LoVo (cell line): Measurements from ENCODE around the gene KIAA0513.

ENCODE experiments used
- DNase-seq: peaks from one replicate; pipeline ENCODE4 v3.0.0-alpha.2; 2016; ENCODE audit warnings: low spot score

Gene KIAA0513

GRCh38 chr16:85072076-85072860 is 44.7 kb downstream of the KIAA0513 start:
- no peak for DNase-seq

GRCh38 chr16:85072947-85073346 is 45.4 kb downstream of the KIAA0513 start:
- DNase-seq: no peak

- DNase-seq: no peak
Measured at GRCh38 chr16:85074225-85074914, 46.8 kb downstream of the KIAA0513 start.

- DNase-seq: no peak
Measured at GRCh38 chr16:85075236-85075924, 47.8 kb downstream of the KIAA0513 start.

DNA sequence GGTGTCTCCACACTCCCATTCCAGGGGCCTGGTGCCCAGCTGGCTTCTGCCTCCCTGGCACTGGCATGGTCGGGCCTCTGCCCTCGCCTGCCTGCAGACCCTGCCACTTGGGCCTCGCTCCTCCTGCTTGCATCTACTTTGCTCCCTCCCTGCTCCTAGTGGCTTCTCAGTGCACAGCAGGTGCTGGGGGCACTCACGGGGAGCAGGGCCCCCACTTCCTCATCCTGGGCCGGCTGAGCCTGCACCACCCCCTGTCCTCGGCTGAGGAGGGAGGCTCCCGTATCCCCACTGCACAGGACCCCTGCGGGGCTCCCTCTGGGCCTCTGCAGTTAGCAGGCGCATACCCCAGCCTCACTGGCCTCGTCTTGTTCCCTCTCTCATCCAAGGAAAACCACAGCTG is 49.4 kb downstream of the KIAA0513 start:
- DNase-seq: no peak

DNA sequence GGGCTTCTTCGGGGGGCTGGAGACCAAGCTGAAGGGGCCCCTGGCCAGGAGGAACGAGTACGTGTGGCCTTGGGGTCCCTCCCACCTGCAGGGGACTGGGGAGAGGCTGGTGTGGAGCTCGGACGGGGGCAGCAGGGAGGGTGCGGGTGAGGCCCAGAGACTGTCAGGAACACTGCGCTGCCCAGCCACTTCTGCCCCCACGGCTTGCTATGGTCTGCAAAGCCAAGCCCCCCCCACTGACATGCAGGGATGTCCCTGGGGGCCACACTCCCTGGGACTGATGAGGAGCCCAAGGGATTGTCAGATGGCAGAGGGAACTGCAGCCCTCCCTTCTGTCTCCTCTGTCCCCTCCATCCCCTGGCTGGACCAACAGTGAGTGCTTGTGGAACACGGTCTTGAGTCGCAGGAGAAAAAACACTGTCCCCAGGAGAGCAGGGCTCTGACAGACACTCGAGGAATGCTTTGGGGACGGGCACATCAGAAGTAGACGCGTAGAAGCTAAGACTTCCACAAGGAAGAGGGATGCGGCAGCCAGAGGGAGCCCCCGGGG is 50.1 kb downstream of the KIAA0513 start:
- DNase-seq: no peak

DNA sequence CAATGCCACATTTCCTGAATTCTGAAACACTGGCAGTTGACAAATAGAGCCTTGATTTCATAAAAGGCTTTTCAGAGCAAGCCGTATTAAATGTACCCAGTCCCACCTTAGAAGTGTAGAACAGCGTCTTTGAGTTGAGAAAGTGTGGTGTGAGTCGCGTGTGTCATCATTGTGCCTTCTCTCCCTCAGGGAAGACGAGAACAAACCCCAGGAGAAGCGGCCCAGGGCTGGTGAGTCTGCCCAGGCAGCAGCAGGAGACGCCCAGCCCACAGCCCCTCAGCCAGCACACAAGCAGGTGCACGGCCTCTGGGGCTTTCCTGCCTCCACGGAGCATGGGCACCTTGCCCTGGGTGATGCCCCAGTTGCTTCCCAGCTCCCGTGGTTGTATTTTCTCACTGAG is 50.6 kb downstream of the KIAA0513 start:
- DNase-seq: no peak

DNA sequence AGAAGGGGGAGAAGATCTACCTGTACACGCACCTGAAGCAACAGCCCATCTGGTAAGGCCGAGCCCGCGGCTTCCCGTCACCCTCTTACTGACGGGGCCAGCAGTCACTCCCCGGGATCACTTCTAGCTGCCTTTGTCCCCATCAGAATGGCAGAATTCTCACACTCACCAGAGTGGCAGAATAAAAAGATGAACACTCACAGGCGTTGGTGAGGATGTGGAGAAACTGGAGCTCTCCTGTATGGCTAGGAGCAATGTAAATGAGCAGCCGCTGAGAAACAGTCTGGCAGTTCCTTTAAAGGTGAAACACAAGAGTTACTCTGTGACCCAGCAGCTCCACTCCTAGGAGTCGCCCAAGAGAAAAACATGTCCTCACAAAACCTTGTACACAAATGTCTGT is 51.4 kb downstream of the KIAA0513 start:
- DNase-seq: no peak

DNA sequence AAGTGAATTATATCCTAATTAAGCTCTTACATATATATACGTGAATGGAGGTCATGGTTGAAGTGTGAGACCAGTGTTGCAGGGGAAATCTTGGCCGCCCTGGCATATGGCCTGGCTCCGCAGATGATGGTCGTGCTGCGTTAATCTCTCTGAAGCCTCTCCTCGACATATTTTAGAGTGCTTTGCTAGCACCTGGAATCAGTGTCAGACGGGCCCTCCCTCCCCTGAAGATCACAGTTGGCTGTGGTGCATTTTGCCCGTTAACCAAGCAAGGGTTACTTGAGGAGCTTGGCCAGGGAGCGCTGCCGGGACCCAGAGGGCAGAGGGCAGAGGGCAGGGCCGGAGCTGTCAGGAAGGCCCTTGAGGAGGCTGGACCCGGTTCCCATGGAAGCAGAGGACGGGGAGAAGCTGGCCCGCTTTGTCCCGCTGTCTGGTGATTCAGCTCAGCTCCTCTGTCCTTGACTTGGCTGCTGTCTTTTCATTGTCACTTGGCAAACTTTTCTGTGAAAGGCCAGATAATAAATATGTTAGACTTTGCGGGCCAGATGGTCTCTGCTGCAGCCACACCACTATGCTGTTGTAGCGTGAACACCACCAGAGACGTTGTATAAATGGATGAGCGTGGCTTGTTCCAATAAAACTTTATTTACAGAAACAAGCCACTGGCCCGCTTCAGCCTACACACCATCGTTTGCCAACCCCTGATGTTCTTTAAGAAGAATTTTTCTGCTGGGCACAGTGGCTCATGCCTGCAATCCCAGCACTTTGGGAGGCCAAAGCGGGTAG is 52.4 kb downstream of the KIAA0513 start:
- DNase-seq: no peak

- no peak for DNase-seq
Measured at GRCh38 chr16:85081038-85081437, 53.4 kb downstream of the KIAA0513 start.

DNA sequence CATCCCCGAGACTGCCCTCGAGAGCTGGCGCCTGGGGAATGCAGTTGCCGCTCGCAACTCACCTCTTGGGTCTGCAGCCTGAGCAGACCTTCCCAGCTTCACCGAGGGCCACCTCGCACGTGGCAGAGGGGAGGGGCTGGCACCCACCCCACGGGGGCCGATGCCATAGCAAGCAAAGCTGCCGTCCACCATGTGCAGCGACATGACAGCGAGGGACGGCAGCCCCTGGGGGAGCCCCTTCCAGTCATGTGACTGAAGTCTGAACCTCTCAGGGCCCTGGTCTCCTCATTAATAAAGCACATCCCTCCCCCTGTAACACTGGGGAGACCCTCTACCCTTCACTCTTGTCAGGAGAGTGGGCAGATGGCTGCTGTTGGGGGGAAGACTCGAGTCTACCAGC is 54.2 kb downstream of the KIAA0513 start:
- no peak for DNase-seq

DNA sequence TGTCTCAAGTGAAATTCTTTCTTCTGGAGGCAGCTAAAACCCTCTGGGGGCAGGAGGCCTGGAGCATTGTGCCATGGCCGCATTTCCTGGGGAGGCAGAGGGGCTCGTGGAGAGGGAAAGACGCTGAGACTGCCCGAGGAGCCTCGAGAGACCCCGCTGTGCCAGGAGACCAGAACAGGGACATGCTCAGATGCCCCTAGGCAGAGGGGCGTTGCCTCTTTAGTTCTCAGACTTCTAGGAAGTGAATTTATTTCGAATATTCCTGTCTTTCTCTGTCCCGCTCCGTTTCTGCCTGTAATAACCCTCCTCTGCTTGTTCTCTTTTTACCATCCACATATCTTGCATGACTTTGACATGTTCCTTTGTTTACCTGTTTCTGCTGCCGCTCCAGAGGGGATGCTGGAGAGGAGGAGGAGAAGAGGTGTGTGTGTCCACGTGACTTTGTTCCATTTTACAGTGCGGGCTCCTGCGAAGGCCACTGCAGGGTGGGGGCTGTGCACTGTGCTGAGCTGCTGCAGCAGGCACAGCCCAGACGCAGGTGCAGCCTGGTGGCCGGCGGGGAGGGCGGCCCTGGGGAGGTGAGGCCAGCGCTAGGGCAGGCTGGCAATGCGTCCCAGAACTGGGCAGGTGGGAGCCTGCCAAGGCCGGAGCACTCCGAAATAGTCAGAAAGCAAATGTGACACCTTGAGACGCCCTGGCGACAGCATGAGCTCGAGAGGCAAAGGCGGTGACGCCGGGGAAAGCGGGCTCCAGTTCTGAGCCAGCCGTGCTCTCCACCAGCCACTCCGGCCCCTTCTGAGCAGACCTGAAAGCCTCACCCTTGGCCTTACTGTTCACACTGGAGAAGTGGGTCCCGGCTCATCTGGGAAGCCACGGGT is 54.8 kb downstream of the KIAA0513 start:
- DNase-seq: no peak

DNA sequence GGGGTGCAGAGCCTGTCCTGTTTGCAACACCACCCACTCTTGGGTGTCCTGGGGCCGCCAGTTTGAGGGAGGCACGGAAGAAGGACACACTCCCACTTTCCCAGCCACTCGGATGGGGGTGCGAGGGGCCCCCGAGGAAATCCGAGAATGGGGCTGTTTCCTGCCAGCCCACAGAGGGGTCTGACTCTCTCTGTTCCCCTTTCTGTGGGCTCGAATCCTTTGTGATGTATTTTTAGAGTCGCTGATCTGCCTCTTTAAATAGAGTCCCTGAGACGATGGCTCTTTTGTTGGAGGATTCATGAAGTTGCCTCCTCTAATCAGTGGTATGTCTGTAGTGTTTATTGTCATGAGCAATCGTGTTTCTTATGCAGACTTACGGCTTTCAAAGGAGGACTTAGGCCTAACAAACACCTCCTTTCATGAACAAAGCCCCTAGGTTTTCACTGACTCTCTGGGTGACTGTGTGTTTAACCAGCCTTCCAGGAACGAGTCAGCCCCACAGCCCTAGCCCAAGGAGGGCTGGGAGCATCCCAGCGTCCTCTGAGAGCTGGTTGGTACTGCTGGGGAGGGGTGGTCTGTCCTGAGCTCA is 55.5 kb downstream of the KIAA0513 start:
- DNase-seq: no peak

DNA sequence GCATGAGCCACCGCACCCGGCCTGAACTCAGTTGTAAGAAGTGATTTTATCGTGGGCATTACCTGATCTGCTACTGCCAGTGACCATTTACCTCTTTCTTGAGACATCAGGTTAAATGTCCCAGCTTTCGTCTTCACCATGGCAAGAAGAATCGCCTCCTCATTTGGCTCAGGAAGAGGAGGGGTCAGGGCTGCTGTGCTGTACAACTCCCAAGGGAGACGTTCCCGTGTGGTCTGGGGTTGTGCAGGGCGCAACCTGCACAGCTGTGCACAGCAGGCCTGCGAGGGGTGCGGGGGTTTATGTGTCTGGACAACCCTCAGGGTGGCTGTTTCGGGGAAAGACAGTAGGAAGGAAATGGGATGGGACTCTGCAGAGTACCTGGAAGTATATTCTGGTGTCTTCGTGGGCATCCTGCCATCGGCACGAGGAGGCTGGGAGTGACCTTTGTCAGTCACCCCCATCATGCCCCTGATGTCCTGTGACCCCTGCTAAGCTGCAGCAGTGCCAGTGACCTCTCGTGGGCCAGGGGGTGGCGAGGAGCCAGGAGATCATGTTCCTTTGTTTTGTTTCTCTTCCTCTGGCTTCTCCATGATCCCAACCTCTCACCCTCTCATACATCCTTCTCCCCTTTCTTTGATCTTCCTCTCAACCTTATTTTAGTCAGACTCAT is 57.4 kb downstream of the KIAA0513 start:
- DNase-seq: no peak

DNA sequence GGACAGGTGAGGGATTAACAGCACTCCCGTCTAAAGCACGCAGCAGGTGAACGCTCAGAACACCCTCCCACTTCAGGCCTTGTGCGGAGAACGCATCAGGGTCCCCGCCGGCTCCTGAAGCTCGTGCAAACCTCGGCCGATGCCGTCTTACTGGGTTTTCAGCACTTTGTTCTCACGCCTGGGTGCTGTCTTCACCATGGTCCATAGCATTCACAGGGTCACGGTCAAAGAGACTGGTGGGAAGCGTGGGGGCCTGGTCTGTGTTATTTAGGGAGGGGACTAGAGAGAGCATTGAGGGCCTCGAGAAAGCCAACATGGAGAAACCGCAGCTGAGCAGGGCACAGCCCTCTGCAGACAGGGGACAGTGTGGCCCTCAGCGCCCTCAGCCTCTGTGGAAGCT is 58.1 kb downstream of the KIAA0513 start:
- DNase-seq: no peak

GRCh38 chr16:85086347-85087291 is 59.0 kb downstream of the KIAA0513 start:
- peak; percentile 38 for DNase-seq

- DNase-seq: no peak
Measured at GRCh38 chr16:85087899-85088569, 60.4 kb downstream of the KIAA0513 start.

- no peak for DNase-seq
Measured at GRCh38 chr16:85088570-85089199, 61.1 kb downstream of the KIAA0513 start.
